Measurements from ENCODE around the gene VSIG8.

GRCh38 chr1:159817276-159818041 lies 45.0 kb downstream of the VSIG8 start:
- TF ChIP-seq POLR2A (IDR thresholded peaks at IDR 0.05) (no peak), CTCF (IDR thresholded peaks at IDR 0.05) (no peak)

Data from thyroid gland (tissue), 4 donors.